Left colon (tissue), 2 donors: Measurements from ENCODE around the gene PRSS22. TPM values are rescaled to one million over a fixed set of nuclear protein-coding genes. Genes with fewer than 3 reads are reported as not detected.

Experiments used
- ATAC-seq: fragments of 200-7000 bp; cut with Tn5 transposase; one replicate; pipeline ENCODE4 v1.9.1; 2020; ENCODE audit warnings: mild to moderate bottlenecking, moderate library complexity
- DNase-seq, 2 donors: peaks; one replicate each; pipeline ENCODE4 v3.0.0-alpha.2; 2020
- intact Hi-C, 2 donors: fragments of 100-400 bp; cut with DNase I in 1 of 2; cut with micrococcal nuclease in 1 of 2; formaldehyde crosslinking; loops; one replicate each; pipeline versions ENCODE4 v1.11.2 to v1.14.0; 2022; cut with DNase I, micrococcal nuclease
- total RNA-seq, 2 donors: library from RNA; stranded (reverse); fragmentation: NEBNext Ultra II Directional; extraction: Animal tissue kit (Norgen Biotek cat#: 25700); gene quantifications; one replicate each; pipeline ENCODE4 v1.2.1, GENCODE V29; 2021
- donor health status: DM: no; HTN: no; CAD: no.
- donor health status: DM: yes; HTN: yes; CAD: no.

PRSS22 gene
- total RNA-seq, 2 donors from 2014 or later, result 0.78 to 12.9 TPM

- intact Hi-C loops, result no loop called here
- no peak for DNase-seq
- no peak for ATAC-seq
Measured at GRCh38 chr16:2803545-2804195, 54.3 kb downstream of the PRSS22 start.

Other genes starting within 250 kb of the PRSS22 start
- 10 to 100 TPM; 49.3 to 79.6 TPM for gene KCTD5, start 175.6 kb downstream of the PRSS22 start, total RNA-seq
- under 1 TPM; 0.34 to 0.76 TPM for gene PRSS27, start 137.9 kb downstream of the PRSS22 start, total RNA-seq
- 100 to 1,000 TPM; 476 to 593 TPM for gene SRRM2, start 105.5 kb downstream of the PRSS22 start, total RNA-seq
- 100 to 1,000 TPM; 209 to 336 TPM for gene ELOB, start 80.9 kb downstream of the PRSS22 start, total RNA-seq
- gene PRSS33, start 70.6 kb downstream of the PRSS22 start, total RNA-seq, result not detected
- gene PRSS41, start 59.7 kb downstream of the PRSS22 start, total RNA-seq, result not detected
- 1 to 10 TPM; 1.7 to 6.4 TPM for gene PRSS21, start 40.9 kb downstream of the PRSS22 start, total RNA-seq
- gene ZG16B, start 27.9 kb downstream of the PRSS22 start, total RNA-seq, result 10 to 100 TPM; 40.9 to 50.0 TPM
- gene FLYWCH2, start 25.0 kb upstream of the PRSS22 start, total RNA-seq, result 10 to 100 TPM; 20.7 to 30.8 TPM
- gene FLYWCH1, start 53.8 kb upstream of the PRSS22 start, total RNA-seq, result 10 to 100 TPM; 23.0 to 27.3 TPM
- 1 to 10 TPM in 1 of 2 donors, under 1 TPM in 1; 0.89 to 1.1 TPM for gene KREMEN2, start 106.1 kb upstream of the PRSS22 start, total RNA-seq
- gene PAQR4, start 111.2 kb upstream of the PRSS22 start, total RNA-seq, result 10 to 100 TPM in 1 of 2 donors, 1 to 10 TPM in 1; 8.7 to 12.7 TPM
- gene PKMYT1, start 122.3 kb upstream of the PRSS22 start, total RNA-seq, result 10 to 100 TPM in 1 of 2 donors, 1 to 10 TPM in 1; 4.4 to 12.6 TPM
- gene CLDN9, start 154.8 kb upstream of the PRSS22 start, total RNA-seq, result under 1 TPM; 0.40 to 0.42 TPM
- gene CLDN6, start 160.0 kb upstream of the PRSS22 start, total RNA-seq, result not detected
- 10 to 100 TPM; 10.5 to 19.3 TPM for gene TNFRSF12A, start 162.2 kb upstream of the PRSS22 start, total RNA-seq
- 10 to 100 TPM; 26.6 to 31.4 TPM for gene HCFC1R1, start 165.8 kb upstream of the PRSS22 start, total RNA-seq
- 10 to 100 TPM; 18.8 to 19.3 TPM for gene THOC6, start 165.9 kb upstream of the PRSS22 start, total RNA-seq
- gene BICDL2, start 178.8 kb upstream of the PRSS22 start, total RNA-seq, result 100 to 1,000 TPM in 1 of 2 donors, 10 to 100 TPM in 1; 91.8 to 107 TPM
- gene MMP25, start 188.4 kb upstream of the PRSS22 start, total RNA-seq, result 1 to 10 TPM in 1 of 2 donors, under 1 TPM in 1; 0.70 to 1.1 TPM
- 100 to 1,000 TPM; 265 to 865 TPM for gene IL32, start 207.5 kb upstream of the PRSS22 start, total RNA-seq
- not detected for gene ZSCAN10, start 241.1 kb upstream of the PRSS22 start, total RNA-seq